ENCODE data around the gene CRTC3.

- TF ChIP-seq CTCF (IDR thresholded peaks at IDR 0.05; ENCODE audit: extremely low read depth in 1 of 2, insufficient read depth in 1 of 2, low read depth in 1 of 2, low read length in 2 of 2) (no peak), POLR2A (IDR thresholded peaks at IDR 0.05; ENCODE audit: low read depth, low read length) (no peak), MYC (IDR thresholded peaks at IDR 0.05; ENCODE audit: low read depth, low read length) (no peak), POLR2AphosphoS5 (IDR thresholded peaks at IDR 0.05; ENCODE audit: insufficient read depth, low read depth, low read length) (no peak)
Measured at GRCh38 chr15:90659481-90659880, 129.8 kb downstream of the CRTC3 start.
